PC-9 (cell line): Measurements from ENCODE around the gene RASEF. TPM values are rescaled to one million over a fixed set of nuclear protein-coding genes. Genes with fewer than 3 reads are reported as not detected.
A peak's percentile ranks its signal among the peaks of the same experiment; 100 is the strongest.

Source experiments
- BruUV-seq: library from RNA; stranded (reverse); fragments of 400-500 nt; replicated peaks from 2 replicates; lab custom pipeline; 2021; lab: Mats Ljungman, UMichigan
- CTCF ChIA-PET: fragments of 300-600 bp; sonication (Branson Sonifier 250); formaldehyde crosslinking; loops from one replicate; lab custom pipeline; 2022; ENCODE audit warnings: antibody characterized with exemption; lab: Charles Lee
- POLR2A ChIA-PET: fragments of 300-600 bp; sonication (Branson Sonifier 250); formaldehyde crosslinking; loops from one replicate; lab custom pipeline; 2022; ENCODE audit warnings: antibody characterized with exemption; ENCODE audit not compliant: unreplicated experiment; lab: Charles Lee
- DNase-seq, 2 experiments: peaks; one replicate each; pipeline versions ENCODE4 v3.0.0 to v3.0.0-alpha.2; 2015 to 2022; ENCODE audit warnings: mixed read lengths in 1 of 2
- H2AFZ ChIP-seq: fragments of 200-600 bp; sonication (generic); 2 replicates; pipeline ENCODE4 v1.8.1; 2017; ENCODE audit warnings: antibody characterized with exemption
- H3F3A ChIP-seq: fragments of 200-600 bp; sonication (generic); 2 replicates; pipeline ENCODE4 v1.8.1; 2017; ENCODE audit warnings: antibody characterized with exemption, mild to moderate bottlenecking, low read depth; ENCODE audit not compliant: insufficient read depth
- H3K27ac ChIP-seq: fragments of 200-600 bp; sonication (generic); 2 replicates; pipeline ENCODE4 v1.6.1; 2016; ENCODE audit warnings: mixed run types
- H3K27me3 ChIP-seq: fragments of 200-600 bp; sonication (generic); 2 replicates; pipeline ENCODE4 v1.6.1; 2016; ENCODE audit warnings: low read depth, mixed run types; ENCODE audit not compliant: insufficient read depth
- H3K36me3 ChIP-seq: fragments of 200-600 bp; sonication (generic); 2 replicates; pipeline ENCODE4 v1.6.1; 2016; ENCODE audit warnings: low read depth, mixed run types
- H3K4me1 ChIP-seq: fragments of 200-600 bp; sonication (generic); replicated peaks from 2 replicates; pipeline ENCODE4 v1.6.1; 2016; ENCODE audit warnings: mixed run types; ENCODE audit not compliant: insufficient read depth
- H3K4me2 ChIP-seq: fragments of 200-600 bp; sonication (generic); 2 replicates; pipeline ENCODE4 v1.6.1; 2017; ENCODE audit warnings: mixed run types
- H3K4me3 ChIP-seq: fragments of 200-600 bp; sonication (generic); 2 replicates; pipeline ENCODE4 v1.6.1; 2016; ENCODE audit warnings: mixed run types
- H3K79me2 ChIP-seq: fragments of 200-600 bp; sonication (generic); 2 replicates; pipeline ENCODE4 v1.6.1; 2017; ENCODE audit warnings: low read depth, mixed run types
- H3K9me2 ChIP-seq: fragments of 200-600 bp; sonication (generic); 2 replicates; pipeline ENCODE4 v1.8.1; 2017; ENCODE audit warnings: mild to moderate bottlenecking; ENCODE audit not compliant: insufficient read depth
- H3K9me3 ChIP-seq: fragments of 200-600 bp; sonication (generic); 2 replicates; pipeline ENCODE4 v1.8.1; 2016; ENCODE audit warnings: low read depth; ENCODE audit not compliant: insufficient read depth
- H4K20me1 ChIP-seq: fragments of 200-600 bp; sonication (generic); 2 replicates; pipeline ENCODE4 v1.8.1; 2017; ENCODE audit not compliant: insufficient read depth
- EZH2 ChIP-seq: fragments of 200-600 bp; sonication (generic); IDR thresholded peaks from 2 replicates; pipeline ENCODE4 v1.8.0; 2017; ENCODE audit warnings: antibody characterized with exemption, low read depth
- intact Hi-C: fragments of 100-400 bp; cut with micrococcal nuclease; formaldehyde crosslinking; loops from one replicate; pipeline ENCODE4 v1.10.0; 2022; ENCODE audit not compliant: unreplicated experiment
- total RNA-seq: library from RNA; stranded (reverse); gene quantifications from 2 replicates; pipeline ENCODE4 v1.2.3, GENCODE V29; 2021
- TF ChIP-seq, protein P1 (sequence below): fragments of 200-600 bp; sonication (generic); conservative IDR thresholded peaks from 2 replicates; pipeline ENCODE4 v1.6.1; 2017; ENCODE audit warnings: mixed run types, antibody characterized with exemption, mild to moderate bottlenecking, moderate library complexity

The RASEF gene
- total RNA-seq, 1 experiment from 2014 or later = 12.8 TPM

DNA sequence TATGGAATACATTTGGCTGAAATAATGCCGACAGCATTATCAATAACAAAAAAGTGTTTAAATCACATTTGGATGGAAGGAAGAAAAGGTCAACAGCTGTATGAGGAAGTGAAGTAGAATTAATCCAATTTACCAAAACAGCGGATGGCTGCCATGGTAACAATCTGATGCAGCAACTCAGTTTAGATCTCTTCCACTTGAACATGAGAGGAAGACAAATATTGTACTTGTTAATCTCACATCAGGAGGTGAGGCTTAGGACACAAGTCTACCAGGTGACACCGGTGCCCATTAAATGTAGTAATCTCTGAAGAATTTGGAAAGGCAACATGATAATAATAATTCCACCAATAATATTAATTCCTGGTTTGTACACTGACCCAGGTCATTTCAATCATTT lies 2.4 kb downstream of the RASEF start:
- DNase-seq = peak; percentile 39 to 93
- no peaks in the 10 kb centered on the region; the same call in 1 of the 2 replicates for H4K20me1 ChIP-seq
- peaks cover 66% of the 10 kb centered on the region for H3K79me2 ChIP-seq
- no peaks in the 10 kb centered on the region for H3K9me2 ChIP-seq
- ChIA-PET CTCF (no interaction called here), POLR2A (interaction anchor here (0.6 kb wide), 1 partner anchor 484 kb away, joined by 3 read pairs; no protein-coding TSS in a partner anchor)
- intact Hi-C loops = loop anchor here (1.0 to 5.0 kb wide), 3 partner anchors 33 to 98 kb away; no protein-coding TSS in a partner anchor
- TF ChIP-seq, protein P1, sequence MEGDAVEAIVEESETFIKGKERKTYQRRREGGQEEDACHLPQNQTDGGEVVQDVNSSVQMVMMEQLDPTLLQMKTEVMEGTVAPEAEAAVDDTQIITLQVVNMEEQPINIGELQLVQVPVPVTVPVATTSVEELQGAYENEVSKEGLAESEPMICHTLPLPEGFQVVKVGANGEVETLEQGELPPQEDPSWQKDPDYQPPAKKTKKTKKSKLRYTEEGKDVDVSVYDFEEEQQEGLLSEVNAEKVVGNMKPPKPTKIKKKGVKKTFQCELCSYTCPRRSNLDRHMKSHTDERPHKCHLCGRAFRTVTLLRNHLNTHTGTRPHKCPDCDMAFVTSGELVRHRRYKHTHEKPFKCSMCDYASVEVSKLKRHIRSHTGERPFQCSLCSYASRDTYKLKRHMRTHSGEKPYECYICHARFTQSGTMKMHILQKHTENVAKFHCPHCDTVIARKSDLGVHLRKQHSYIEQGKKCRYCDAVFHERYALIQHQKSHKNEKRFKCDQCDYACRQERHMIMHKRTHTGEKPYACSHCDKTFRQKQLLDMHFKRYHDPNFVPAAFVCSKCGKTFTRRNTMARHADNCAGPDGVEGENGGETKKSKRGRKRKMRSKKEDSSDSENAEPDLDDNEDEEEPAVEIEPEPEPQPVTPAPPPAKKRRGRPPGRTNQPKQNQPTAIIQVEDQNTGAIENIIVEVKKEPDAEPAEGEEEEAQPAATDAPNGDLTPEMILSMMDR = no peak
- TF ChIP-seq EZH2 = no peak
- H3K27me3 ChIP-seq = no peaks in the 10 kb centered on the region
- no TSS peak for BruUV-seq
- H3K27ac ChIP-seq = peak overlapping the region; percentile 92
- H3K36me3 ChIP-seq = peaks cover 17% of the 10 kb centered on the region
- H2AFZ ChIP-seq = no peak overlapping the region
- H3K4me2 ChIP-seq = peak overlapping the region; percentile 91
- peaks cover 39% of the 10 kb centered on the region for H3K4me1 ChIP-seq
- H3K9me3 ChIP-seq = peaks cover 19% of the 10 kb centered on the region; the same call in 1 of the 2 replicates
- peak overlapping the region; percentile 67 for H3K4me3 ChIP-seq
- H3F3A ChIP-seq = peaks cover 39% of the 10 kb centered on the region

DNA sequence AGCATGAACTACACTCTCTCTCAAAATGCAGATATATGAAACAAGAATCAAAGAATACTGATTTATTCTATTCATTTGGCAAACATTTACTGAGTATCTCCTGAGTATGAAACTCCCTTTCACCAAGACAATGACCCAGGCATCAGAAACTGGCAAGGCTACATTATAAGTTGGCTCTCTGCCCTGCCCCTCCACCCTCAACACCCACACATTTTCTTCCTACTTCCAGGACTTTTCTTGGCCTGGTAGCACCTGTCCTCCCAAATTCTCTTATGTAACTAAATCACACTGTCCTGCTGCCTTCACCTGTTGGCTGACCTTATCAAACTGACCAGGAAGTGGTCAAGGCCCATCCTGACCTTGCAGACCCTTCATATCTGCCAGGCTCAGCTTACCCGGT lies 3.5 kb downstream of the RASEF start:
- peak overlapping the region; percentile 91 for H3K4me2 ChIP-seq
- intact Hi-C loops = no loop called here
- ChIA-PET POLR2A (no interaction called here), CTCF (no interaction called here)
- TF ChIP-seq, protein P1 = no peak
- TF ChIP-seq EZH2 = no peak
- peaks cover 20% of the 10 kb centered on the region; the same call in 1 of the 2 replicates for H3K9me3 ChIP-seq
- 0 out of 2 replicates have a peak overlapping the region, but pooled peaks have one; percentile 67 for H3K4me3 ChIP-seq
- H3K27ac ChIP-seq = peak overlapping the region; percentile 92; the same call in 1 of the 2 replicates
- no peak overlapping the region for H2AFZ ChIP-seq
- peaks cover 39% of the 10 kb centered on the region for H3F3A ChIP-seq
- H3K27me3 ChIP-seq = no peaks in the 10 kb centered on the region
- no peaks in the 10 kb centered on the region; the same call in 1 of the 2 replicates for H4K20me1 ChIP-seq
- no TSS peak for BruUV-seq
- H3K79me2 ChIP-seq = peaks cover 63% of the 10 kb centered on the region
- DNase-seq = peak in 1 of 2 experiments; percentile 52
- H3K4me1 ChIP-seq = peaks cover 36% of the 10 kb centered on the region
- no peaks in the 10 kb centered on the region for H3K9me2 ChIP-seq
- H3K36me3 ChIP-seq = peaks cover 19% of the 10 kb centered on the region

DNA sequence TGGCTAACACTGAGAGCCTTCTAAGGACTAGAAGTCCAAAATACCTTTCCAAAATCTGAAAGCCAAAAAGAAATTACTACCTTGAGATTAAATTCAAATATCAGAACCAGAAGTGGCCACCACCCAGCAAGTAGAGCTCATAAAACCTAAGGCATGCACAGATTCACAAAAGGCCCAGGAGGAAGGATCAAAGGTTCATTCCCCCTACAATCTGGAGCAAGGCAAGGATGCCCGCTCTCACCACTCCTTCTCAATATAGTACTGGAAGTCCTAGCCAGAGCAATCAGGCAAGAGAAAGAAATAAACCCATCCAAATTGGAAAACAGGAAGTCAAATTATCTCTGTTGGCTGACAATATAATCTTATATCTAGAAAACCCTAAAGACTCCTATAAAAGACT lies 6.0 kb downstream of the RASEF start:
- Histone ChIP-seq H3K4me1 (peaks cover 28% of the 10 kb centered on the region), H3K9me3 (peaks cover 20% of the 10 kb centered on the region; the same call in 1 of the 2 replicates), H3K36me3 (peaks cover 19% of the 10 kb centered on the region), H3K27me3 (no peaks in the 10 kb centered on the region), H4K20me1 (no peaks in the 10 kb centered on the region), H3K4me3 (no peak overlapping the region), H3K27ac (no peak overlapping the region), H3K9me2 (no peaks in the 10 kb centered on the region), H2AFZ (no peak overlapping the region), H3K79me2 (peaks cover 62% of the 10 kb centered on the region), H3F3A (peaks cover 26% of the 10 kb centered on the region), H3K4me2 (no peak overlapping the region)
- CTCF ChIA-PET = no interaction called here
- no peak for TF ChIP-seq EZH2
- TF ChIP-seq, protein P1 = no peak
- DNase-seq = no peak
- no TSS peak for BruUV-seq
- POLR2A ChIA-PET = no interaction called here
- intact Hi-C loops = no loop called here
